GM12891 (cell line): ENCODE data around the gene CHCHD4.
"Not testable (repeated sequence)": the region's sequence is repeated elsewhere in the genome, so short reads cannot be mapped to it uniquely, and the experiment has no call there.

Experiments used
- DNase-seq: peaks from one replicate; pipeline ENCODE4 v3.0.0; 2011; ENCODE audit warnings: low spot score; ENCODE audit not compliant: insufficient read length
- FAIRE-seq: peaks from 2 replicates; lab custom pipeline; 2011; peaks lifted over from hg19 to GRCh38; lab: Jason Lieb, UNC
- PAX5 ChIP-seq: IDR thresholded peaks from 2 replicates; pipeline ENCODE4 v1.6.1; 2011; ENCODE audit warnings: low read length, moderate library complexity, mild to moderate bottlenecking; ENCODE audit not compliant: insufficient read depth, severe bottlenecking
- POLR2A ChIP-seq: IDR thresholded peaks from 2 replicates; pipeline ENCODE4 v1.6.1; 2011; ENCODE audit warnings: low read depth, low read length, control low read depth
- POLR2AphosphoS5 ChIP-seq: IDR thresholded peaks from 2 replicates; pipeline ENCODE4 v1.6.1; 2011; ENCODE audit warnings: low read depth, low read length, control low read depth
- POU2F2 ChIP-seq: IDR thresholded peaks from 2 replicates; pipeline ENCODE4 v1.6.1; 2011; ENCODE audit warnings: low read depth, mild to moderate bottlenecking, control low read depth, low read length, moderate library complexity
- SPI1 ChIP-seq: IDR thresholded peaks from 2 replicates; pipeline ENCODE4 v1.6.1; 2011; ENCODE audit warnings: low read depth, low read length, control low read depth
- TAF1 ChIP-seq: IDR thresholded peaks from 2 replicates; pipeline ENCODE4 v1.6.1; 2011; ENCODE audit warnings: low read depth, low read length, control low read depth

The CHCHD4 gene

GRCh38 chr3:14123308-14124222 is 1.1 kb downstream of the CHCHD4 start:
- DNase-seq (no peak), FAIRE-seq (no peak)
- TF ChIP-seq POLR2A (peak; percentile 17; the same call in 1 of the 2 replicates), POLR2AphosphoS5 (no peak), TAF1 (no peak), PAX5 (no peak), SPI1 (no peak)

GRCh38 chr3:14122301-14122700 is 2.4 kb downstream of the CHCHD4 start:
- DNase-seq, result no peak
- FAIRE-seq, result no peak

DNA sequence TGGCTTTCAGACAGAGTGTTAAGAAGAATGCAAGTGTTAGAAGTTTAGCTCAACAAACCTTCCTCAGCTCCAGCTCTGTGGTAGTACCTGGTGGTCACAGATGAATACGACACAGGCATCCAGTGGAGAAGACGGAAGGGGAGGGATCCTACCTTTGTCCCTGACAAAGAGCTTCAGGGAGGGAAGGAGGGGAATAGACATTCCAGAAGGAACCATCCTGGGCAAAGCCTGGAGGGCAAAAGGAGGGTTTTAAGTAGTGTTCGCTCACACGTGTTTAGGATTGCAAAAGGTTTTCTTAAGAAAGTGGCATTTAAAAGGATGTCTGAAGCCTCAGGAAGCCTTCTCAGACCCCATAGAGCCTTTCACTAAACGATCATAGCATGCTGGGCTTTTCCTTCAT is 2.8 kb downstream of the CHCHD4 start:
- DNase-seq (no peak), FAIRE-seq (no peak)
- no peak for TF ChIP-seq POLR2AphosphoS5
- no peak for TF ChIP-seq POU2F2
- no peak for TF ChIP-seq PAX5
- TF ChIP-seq TAF1, result no peak
- TF ChIP-seq SPI1, result no peak

More at GRCh38 chr3:14122301-14122700, 2.4 kb downstream of the CHCHD4 start:
- TF ChIP-seq POU2F2, result no peak

GRCh38 chr3:14120921-14121448 is 3.7 kb downstream of the CHCHD4 start:
- not testable (repeated sequence) for FAIRE-seq, DNase-seq

GRCh38 chr3:14120111-14120920 is 4.4 kb downstream of the CHCHD4 start:
- no peak for FAIRE-seq
- no peak for TF ChIP-seq SPI1
- no peak for TF ChIP-seq POLR2A
- no peak for TF ChIP-seq TAF1
- TF ChIP-seq POLR2AphosphoS5, result no peak
- TF ChIP-seq PAX5, result no peak
- TF ChIP-seq POU2F2, result no peak
- no peak for DNase-seq

- TF ChIP-seq SPI1 (no peak), POLR2A (no peak), TAF1 (no peak), POU2F2 (no peak), POLR2AphosphoS5 (no peak), PAX5 (no peak)
- DNase-seq (no peak), FAIRE-seq (no peak)
These were observed 5.0 kb downstream of the CHCHD4 start for GRCh38 chr3:14119651-14120050.

GRCh38 chr3:14118400-14119381 is 6.0 kb downstream of the CHCHD4 start:
- no peak for FAIRE-seq
- TF ChIP-seq SPI1 (no peak), POLR2A (no peak)
- no peak for DNase-seq

- DNase-seq (no peak), FAIRE-seq (no peak)
- TF ChIP-seq POLR2A (no peak), PAX5 (no peak)
These were observed 6.9 kb downstream of the CHCHD4 start for GRCh38 chr3:14117468-14118399.

- DNase-seq (no peak), FAIRE-seq (no peak)
- no peak for TF ChIP-seq POU2F2
- TF ChIP-seq TAF1, result no peak
- no peak for TF ChIP-seq POLR2AphosphoS5
- TF ChIP-seq PAX5, result no peak
- no peak for TF ChIP-seq POLR2A
- TF ChIP-seq SPI1, result no peak
These were observed 10.6 kb downstream of the CHCHD4 start for GRCh38 chr3:14113965-14114635.
